NCI-H1092 (cell line): ENCODE measurements around the gene NDUFAB1.
"Not testable (repeated sequence)": the region's sequence is repeated elsewhere in the genome, so short reads cannot be mapped to it uniquely, and the experiment has no call there.

ENCODE experiments used
- DNase-seq: peaks from one replicate; lab custom pipeline; 2025; lab: John Stamatoyannopoulos, UW

The NDUFAB1 gene

DNA sequence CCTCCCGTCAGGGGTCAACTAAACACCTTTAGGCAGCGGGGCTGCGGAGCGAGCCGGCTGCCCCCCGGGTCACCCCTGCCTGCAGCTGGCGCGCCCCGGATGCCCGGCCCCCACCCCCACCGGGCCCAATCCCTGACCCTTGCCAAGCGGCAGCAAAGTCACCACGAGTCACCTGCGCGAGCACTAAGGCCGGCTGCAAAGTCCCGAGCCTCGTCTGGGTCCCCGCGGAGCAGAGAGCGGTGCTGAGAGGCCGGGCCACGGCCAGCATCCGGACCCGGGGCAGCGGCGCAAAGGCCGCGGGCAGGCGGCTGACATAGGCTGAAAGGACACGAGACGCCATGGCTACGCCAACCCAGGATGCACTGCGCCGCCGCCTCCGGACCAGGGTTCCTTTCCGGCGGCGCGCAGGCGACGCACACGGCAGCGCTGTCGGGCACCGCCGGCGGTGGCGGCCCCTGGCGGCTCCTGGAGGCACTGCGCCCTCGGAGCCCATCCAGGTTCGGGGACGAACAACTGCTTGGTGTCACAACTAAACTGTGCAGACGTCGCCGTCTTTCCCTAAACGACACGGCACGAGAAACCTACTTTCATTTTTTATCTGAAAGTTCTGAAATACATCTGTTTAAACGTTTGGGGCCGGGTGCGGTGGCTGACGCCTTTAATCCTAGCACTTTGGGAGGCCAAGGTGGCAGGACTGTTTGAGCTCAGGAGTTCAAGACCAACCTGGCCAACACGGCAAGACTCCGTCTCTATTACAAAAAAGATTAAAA, at the start of gene NDUFAB1:
NDUFAB1 (minus strand) TSS at position 366 of the 770 bp plus-strand sequence; CDS start at position 340, 26 bp downstream.
- peak; percentile 83 for DNase-seq

DNA sequence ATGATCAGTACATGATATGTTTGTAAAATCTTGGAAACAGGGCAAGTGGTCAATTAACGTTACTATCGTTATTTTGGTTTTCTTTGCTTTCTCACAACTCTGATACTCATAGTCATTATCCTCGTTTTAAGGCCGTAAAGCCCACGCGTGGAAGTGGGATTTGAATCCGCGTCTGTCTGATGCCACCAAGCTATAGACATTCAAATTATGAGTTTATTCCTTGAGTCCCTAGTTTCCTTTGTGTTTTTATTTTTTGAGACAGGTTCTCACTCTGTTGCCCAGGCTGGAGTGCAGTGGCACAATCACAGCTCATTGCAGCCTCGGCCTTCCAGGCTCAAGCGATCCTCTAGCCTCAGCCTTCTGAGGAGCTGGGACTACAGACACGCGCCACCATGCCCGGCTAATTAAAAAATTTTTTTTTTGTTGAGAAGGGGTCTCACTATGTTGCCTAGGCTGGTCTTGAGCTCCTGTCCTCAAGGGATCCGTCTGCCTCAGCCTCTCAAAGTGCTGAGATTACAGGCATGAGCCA, 46.2 kb upstream of the NDUFAB1 start:
- DNase-seq: no peak

GRCh38 chr16:23640931-23641765, 45.0 kb upstream of the NDUFAB1 start, which contains the start of the genes DCTN5 and PALB2:
DCTN5 (plus strand) TSS chr16:23641466; CDS start chr16:23641543, 77 bp downstream.
PALB2 (minus strand) TSS chr16:23641310; CDS start chr16:23641157, 153 bp downstream.
- DNase-seq: peak; percentile 92

DNA sequence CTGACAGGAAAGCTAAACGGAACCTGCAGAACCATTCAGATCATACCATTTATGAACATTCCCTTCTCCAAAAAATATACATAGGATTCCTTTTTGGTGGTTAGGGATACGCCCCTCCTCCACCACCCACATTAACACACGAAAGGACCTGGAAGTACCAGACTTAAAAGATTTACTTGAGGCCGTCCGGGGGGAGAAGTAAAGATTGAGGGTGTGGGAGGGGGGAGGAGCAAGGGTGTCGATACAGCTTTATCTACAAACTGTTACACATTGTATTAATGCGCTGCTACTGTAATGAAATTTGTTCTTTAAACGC, 44.5 kb upstream of the NDUFAB1 start:
- no peak for DNase-seq

GRCh38 chr16:23635958-23636357, 39.8 kb upstream of the NDUFAB1 start:
- no peak for DNase-seq

DNA sequence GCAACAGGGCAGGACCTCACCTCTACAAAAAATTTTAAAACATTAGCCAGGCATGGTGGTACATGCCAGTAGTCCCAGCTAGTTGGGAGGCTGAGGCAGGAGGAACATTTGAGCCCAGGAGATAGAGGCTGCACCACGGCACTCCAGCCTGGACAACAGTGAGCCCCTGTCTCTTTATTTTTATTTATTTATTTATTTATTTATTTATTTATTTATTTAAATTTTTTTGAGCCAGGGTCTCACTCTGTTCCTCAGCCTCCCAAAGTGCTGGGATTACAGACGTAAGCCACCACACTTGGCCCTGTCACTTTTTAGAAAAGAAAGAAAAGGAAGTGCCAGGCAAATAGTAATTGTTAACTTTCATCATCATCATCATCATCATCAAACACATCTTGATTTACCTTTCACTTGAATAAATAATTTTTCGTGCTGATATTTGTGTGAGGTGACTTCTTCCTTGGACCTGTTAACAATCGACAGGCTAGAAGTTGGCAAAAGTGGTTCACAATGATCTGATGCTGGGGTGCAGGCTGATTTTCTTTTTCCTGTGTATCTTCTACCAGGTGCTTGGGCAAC, 38.4 kb upstream of the NDUFAB1 start:
- DNase-seq: no peak

DNA sequence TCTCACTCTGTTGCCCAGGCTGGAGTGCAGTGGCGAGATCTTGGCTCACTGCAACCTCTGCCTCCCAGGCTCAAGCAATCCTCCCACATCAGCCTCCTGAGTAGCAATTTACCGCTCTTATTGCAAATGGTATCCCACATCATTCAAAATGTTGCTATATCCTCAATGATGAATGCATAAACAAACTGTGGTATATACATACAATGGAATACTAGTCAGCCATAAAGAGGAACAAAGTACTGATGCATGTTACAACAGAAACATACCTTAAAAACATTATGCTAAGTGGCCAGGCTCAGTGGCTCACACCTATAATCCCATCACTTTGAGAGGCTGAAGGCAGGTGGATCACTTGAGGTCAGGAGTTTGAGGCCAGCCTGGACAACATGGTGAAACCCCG, 35.8 kb upstream of the NDUFAB1 start:
- DNase-seq: not testable (repeated sequence)

- no peak for DNase-seq
Measured at GRCh38 chr16:23629516-23629915, 33.4 kb upstream of the NDUFAB1 start.

GRCh38 chr16:23624092-23624491, 28.0 kb upstream of the NDUFAB1 start:
- DNase-seq: no peak

- no peak for DNase-seq
Measured at GRCh38 chr16:23615805-23616204, 19.7 kb upstream of the NDUFAB1 start.

GRCh38 chr16:23611936-23612335, 15.8 kb upstream of the NDUFAB1 start:
- DNase-seq: no peak

DNA sequence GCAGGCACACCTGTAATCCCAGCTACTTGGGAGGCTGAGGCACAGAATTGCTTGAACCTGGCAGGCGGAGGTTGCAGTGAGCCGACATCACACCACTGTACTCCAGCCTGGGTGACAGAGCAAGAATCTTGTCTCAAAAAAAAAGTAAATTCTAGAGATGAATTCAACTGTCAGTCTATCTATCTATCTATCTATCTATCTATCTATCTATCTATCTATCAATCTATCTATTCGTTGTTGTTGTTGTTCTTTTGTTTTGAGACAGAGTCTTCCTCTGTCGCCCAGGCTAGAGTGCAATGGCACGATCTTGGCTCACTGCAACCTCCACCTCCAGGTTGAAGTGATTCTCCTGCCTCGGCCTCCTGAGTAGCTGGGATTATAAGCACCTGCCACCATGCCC, 14.8 kb upstream of the NDUFAB1 start:
- not testable (repeated sequence) for DNase-seq

DNA sequence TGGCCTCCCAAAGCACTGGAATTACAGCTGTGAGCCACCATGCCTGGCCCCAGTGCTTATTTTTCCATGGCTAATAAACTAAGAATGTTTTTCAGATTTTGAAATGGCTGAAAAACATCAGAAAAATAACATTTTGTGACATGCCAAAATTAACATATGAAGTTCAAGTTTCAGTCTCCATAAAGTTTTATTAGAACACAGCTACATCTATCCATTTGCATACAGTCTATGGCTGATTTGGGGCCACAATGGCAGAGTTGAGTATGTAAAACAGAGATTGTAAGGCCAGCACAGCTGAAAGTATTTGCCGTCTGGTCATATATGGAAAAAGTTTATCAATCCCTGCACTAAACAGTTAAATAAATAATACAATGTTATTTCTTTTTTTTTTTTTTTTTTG, 13.8 kb upstream of the NDUFAB1 start:
- DNase-seq: no peak

DNA sequence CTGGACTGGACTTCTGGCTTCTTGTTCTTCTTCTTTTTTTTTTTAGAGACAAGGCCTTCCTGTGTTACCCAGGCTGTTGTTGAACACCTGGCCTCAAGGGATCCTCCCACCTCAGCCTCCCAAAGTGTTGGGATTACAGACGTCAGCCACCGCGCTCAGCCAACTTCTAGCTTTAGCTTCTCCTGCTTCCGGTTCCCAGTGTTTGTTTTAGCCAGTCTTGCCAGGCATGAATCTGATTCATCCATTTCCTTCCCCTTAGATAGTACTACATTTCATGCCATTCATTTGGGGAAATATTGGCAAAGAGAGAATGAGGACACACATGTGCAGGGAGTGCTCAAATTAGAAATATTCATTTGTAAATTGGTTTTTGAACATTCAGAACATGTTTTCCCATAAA, 12.1 kb upstream of the NDUFAB1 start:
- no peak for DNase-seq

GRCh38 chr16:23607726-23608125, 11.6 kb upstream of the NDUFAB1 start:
- no peak for DNase-seq

- DNase-seq: no peak
Measured at GRCh38 chr16:23597003-23597756, 1.1 kb upstream of the NDUFAB1 start.

DNA sequence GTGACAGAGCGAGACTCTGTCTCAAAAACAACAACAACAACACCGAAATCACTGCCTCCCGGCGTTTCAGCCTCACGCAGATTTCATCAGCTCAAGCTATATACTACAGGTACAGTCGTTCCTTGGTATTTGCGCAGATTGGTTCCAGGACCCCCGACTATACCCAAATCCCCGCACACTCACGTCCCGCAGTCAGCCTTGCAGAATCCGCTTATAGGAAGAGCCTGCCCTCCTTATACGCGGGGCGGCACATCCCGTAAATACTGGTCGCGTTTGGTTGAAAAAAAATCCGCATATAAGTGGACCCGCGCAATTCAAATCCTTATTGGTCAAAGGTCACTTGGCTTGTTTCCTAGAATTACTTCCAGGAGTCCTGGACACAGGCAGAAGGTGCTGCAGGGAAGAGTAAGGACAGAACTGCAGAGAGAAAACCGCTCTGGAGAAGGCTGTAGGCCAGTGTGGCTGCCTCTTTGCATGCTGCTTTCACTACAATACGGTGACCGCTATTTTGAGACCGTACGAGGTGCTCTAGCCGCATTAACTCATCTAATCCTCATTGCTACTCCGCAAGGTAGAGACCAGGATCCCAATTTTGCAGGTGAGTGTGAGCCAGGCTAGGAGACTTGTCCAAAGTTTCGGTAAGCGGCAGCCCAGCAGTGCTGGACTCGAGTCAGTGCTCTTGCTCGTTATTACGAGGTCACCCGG, 718 bp downstream of the NDUFAB1 start:
- no peak for DNase-seq

DNA sequence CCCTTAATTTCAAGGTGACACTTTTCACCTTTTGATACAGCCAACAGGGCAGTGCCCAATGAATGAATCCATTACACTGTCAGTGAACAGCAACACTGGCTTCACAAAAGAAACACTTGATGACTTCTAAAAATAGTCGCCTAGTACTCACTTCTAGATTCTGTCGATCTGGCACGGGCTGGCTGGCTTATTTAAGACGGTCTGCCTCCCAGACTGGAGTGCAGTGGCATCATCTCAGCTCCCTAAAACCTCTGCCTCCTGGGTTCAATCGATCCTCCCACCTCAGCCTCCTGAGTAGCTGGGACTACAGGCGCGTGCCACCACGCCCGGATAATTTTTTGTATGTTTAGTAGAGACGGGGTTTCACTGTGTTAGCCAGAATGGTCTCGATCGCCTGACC, 1.9 kb downstream of the NDUFAB1 start:
- DNase-seq: no peak

DNA sequence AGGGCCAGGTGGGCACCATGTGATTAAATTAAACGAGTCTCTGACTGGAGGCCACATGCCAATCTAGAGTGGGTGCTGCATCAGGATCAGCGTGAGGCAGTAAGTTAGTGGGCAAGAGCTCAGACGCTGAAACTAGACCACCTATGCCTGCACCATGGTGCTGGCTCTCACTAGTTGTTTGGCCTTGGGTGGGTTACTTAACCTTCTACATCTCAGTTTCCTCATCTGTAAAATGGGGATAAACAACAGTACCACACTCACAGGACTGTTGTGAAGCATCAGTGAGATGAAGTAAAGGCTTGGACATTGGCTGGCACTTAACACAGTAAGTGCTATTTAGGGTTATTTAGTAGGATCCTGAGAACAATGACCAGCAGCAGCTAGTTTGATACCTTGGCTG, 5.9 kb downstream of the NDUFAB1 start:
- no peak for DNase-seq

DNA sequence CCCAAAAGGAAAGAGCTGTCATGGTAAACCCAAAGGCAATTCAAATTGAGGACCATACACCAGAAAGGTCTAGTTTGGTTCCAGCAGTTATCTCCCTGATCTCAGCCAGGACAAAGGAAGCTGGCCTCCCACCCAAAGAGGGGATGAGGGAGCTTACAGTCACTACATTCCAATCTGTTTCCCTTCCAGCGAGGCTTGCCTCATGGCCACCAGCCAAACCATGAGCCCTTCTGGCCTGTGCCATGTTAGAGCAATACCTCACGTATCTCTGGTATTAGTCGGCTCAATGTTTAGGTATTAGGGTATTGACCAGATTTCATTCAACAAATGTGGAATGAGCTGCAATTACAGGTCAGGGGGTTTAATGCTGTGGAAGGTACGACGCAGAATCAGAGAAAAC, 8.4 kb downstream of the NDUFAB1 start:
- no peak for DNase-seq
